ENCODE measurements around the gene C6orf132. TPM values are rescaled to one million over a fixed set of nuclear protein-coding genes. Genes with fewer than 3 reads are reported as not detected.

Gene C6orf132
- polyA plus RNA-seq, 3 donors = 5.0 to 5.8 (median 5.2) TPM

GRCh38 chr6:42135722-42136121, 6.7 kb downstream of the C6orf132 start:
- no peak for DNase-seq

GRCh38 chr6:42135161-42135560, 7.3 kb downstream of the C6orf132 start:
- DNase-seq = no peak

- DNase-seq = no peak
Measured at GRCh38 chr6:42133926-42134325, 8.5 kb downstream of the C6orf132 start.

- no peak for DNase-seq
Measured at GRCh38 chr6:42131531-42131930, 10.9 kb downstream of the C6orf132 start.

- no peak for DNase-seq
Measured at GRCh38 chr6:42129360-42129676, 13.1 kb downstream of the C6orf132 start.

GRCh38 chr6:42128460-42129359, 13.7 kb downstream of the C6orf132 start:
- no peak for DNase-seq

- DNase-seq = no peak
Measured at GRCh38 chr6:42125663-42126062, 16.8 kb downstream of the C6orf132 start.

- no peak for DNase-seq
Measured at GRCh38 chr6:42125231-42125630, 17.2 kb downstream of the C6orf132 start.

GRCh38 chr6:42124223-42124836, 18.1 kb downstream of the C6orf132 start:
- DNase-seq = no peak

GRCh38 chr6:42123379-42124103, 18.9 kb downstream of the C6orf132 start:
- no peak for DNase-seq

- DNase-seq = no peak
Measured at GRCh38 chr6:42120895-42121865, 21.2 kb downstream of the C6orf132 start.

- DNase-seq = no peak
Measured at GRCh38 chr6:42118162-42119001, 24.0 kb downstream of the C6orf132 start.

GRCh38 chr6:42117843-42118161, 24.6 kb downstream of the C6orf132 start:
- no peak for DNase-seq

- DNase-seq = peak; percentile 56
Measured at GRCh38 chr6:42113936-42114636, 28.3 kb downstream of the C6orf132 start.

- no peak for DNase-seq
Measured at GRCh38 chr6:42112351-42112750, 30.1 kb downstream of the C6orf132 start.

- no peak for DNase-seq
Measured at GRCh38 chr6:42110683-42111082, 31.7 kb downstream of the C6orf132 start.

- DNase-seq = no peak
Measured at GRCh38 chr6:42108071-42108470, 34.3 kb downstream of the C6orf132 start.

GRCh38 chr6:42106112-42107023, 36.1 kb downstream of the C6orf132 start:
- DNase-seq = peak; percentile 44

- DNase-seq = no peak
Measured at GRCh38 chr6:42105709-42106108, 36.7 kb downstream of the C6orf132 start.
